KMS-11 (cell line): ENCODE data around the gene TEX22.

Experiments used
- H2AFZ ChIP-seq: fragments of 200-600 bp; sonication (generic); 2 replicates; pipeline ENCODE4 v1.6.1; 2016; ENCODE audit warnings: antibody characterized with exemption, mixed run types, low read depth
- H3K27ac ChIP-seq: fragments of 200-600 bp; sonication (generic); 2 replicates; pipeline ENCODE4 v1.6.1; 2016; ENCODE audit warnings: mild to moderate bottlenecking, mixed run types
- H3K27me3 ChIP-seq: fragments of 200-600 bp; sonication (generic); 2 replicates; pipeline ENCODE4 v1.6.1; 2017; ENCODE audit warnings: mild to moderate bottlenecking, low read depth, mixed run types, moderate library complexity; ENCODE audit not compliant: insufficient read depth
- H3K36me3 ChIP-seq: fragments of 200-600 bp; sonication (generic); 2 replicates; pipeline ENCODE4 v1.6.1; 2017; ENCODE audit warnings: mild to moderate bottlenecking, mixed run types; ENCODE audit not compliant: insufficient read depth
- H3K4me1 ChIP-seq: fragments of 200-600 bp; sonication (generic); 2 replicates; pipeline ENCODE4 v1.6.1; 2016; ENCODE audit warnings: mild to moderate bottlenecking, low read depth, mixed run types; ENCODE audit not compliant: poor library complexity, severe bottlenecking
- H3K4me2 ChIP-seq: fragments of 200-600 bp; sonication (generic); 2 replicates; pipeline ENCODE4 v1.7.0; 2016; ENCODE audit warnings: mild to moderate bottlenecking, mixed run types
- H3K4me3 ChIP-seq: fragments of 200-600 bp; sonication (generic); IDR thresholded peaks from 2 replicates; pipeline ENCODE4 v1.6.1; 2017; ENCODE audit warnings: low read depth, low read length, mixed read lengths; ENCODE audit not compliant: insufficient read depth
- H3K79me2 ChIP-seq: fragments of 200-600 bp; sonication (generic); 2 replicates; pipeline ENCODE4 v1.6.1; 2016; ENCODE audit warnings: low read depth, mixed run types; ENCODE audit not compliant: insufficient read depth
- H3K9ac ChIP-seq: fragments of 200-600 bp; sonication (generic); 2 replicates; pipeline ENCODE4 v1.6.1; 2016; ENCODE audit warnings: mild to moderate bottlenecking, mixed run types
- H4K20me1 ChIP-seq: fragments of 200-600 bp; sonication (generic); 2 replicates; pipeline ENCODE4 v1.6.1; 2016; ENCODE audit warnings: mild to moderate bottlenecking, mixed run types; ENCODE audit not compliant: insufficient read depth
- TF ChIP-seq, protein P1 (sequence below): fragments of 200-600 bp; sonication (generic); conservative IDR thresholded peaks from 2 replicates; pipeline ENCODE4 v1.6.1; 2017; ENCODE audit warnings: low read depth, mild to moderate bottlenecking, antibody characterized with exemption, low read length, moderate library complexity, mixed read lengths

TEX22 gene

DNA sequence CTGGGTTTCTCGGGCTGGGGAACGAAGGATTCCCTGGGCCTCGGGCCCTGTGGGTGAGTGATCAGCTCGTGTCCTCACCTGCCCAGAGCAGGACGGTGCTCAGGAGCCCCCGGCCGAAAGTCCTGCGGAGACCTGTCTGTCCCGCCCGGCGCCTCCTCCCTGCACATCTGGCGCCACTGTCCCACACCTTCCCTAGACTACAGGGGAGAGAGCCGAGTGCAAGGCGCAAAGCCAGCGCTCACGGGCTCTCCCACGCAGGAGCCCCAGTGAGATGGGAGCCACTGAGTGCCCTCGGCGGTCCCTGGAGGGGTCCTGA is 13.1 kb upstream of the TEX22 start:
- no peaks in the 10 kb centered on the region for H3K4me1 ChIP-seq
- no peaks in the 10 kb centered on the region for H3K27me3 ChIP-seq
- no peak overlapping the region for H3K4me3 ChIP-seq
- no peak overlapping the region for H2AFZ ChIP-seq
- no peaks in the 10 kb centered on the region for H3K36me3 ChIP-seq
- H4K20me1 ChIP-seq = no peaks in the 10 kb centered on the region
- H3K9ac ChIP-seq = no peak overlapping the region
- no peaks in the 10 kb centered on the region for H3K79me2 ChIP-seq
- no peak overlapping the region for H3K4me2 ChIP-seq
- TF ChIP-seq, protein P1, sequence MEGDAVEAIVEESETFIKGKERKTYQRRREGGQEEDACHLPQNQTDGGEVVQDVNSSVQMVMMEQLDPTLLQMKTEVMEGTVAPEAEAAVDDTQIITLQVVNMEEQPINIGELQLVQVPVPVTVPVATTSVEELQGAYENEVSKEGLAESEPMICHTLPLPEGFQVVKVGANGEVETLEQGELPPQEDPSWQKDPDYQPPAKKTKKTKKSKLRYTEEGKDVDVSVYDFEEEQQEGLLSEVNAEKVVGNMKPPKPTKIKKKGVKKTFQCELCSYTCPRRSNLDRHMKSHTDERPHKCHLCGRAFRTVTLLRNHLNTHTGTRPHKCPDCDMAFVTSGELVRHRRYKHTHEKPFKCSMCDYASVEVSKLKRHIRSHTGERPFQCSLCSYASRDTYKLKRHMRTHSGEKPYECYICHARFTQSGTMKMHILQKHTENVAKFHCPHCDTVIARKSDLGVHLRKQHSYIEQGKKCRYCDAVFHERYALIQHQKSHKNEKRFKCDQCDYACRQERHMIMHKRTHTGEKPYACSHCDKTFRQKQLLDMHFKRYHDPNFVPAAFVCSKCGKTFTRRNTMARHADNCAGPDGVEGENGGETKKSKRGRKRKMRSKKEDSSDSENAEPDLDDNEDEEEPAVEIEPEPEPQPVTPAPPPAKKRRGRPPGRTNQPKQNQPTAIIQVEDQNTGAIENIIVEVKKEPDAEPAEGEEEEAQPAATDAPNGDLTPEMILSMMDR = no peak
- no peak overlapping the region for H3K27ac ChIP-seq

DNA sequence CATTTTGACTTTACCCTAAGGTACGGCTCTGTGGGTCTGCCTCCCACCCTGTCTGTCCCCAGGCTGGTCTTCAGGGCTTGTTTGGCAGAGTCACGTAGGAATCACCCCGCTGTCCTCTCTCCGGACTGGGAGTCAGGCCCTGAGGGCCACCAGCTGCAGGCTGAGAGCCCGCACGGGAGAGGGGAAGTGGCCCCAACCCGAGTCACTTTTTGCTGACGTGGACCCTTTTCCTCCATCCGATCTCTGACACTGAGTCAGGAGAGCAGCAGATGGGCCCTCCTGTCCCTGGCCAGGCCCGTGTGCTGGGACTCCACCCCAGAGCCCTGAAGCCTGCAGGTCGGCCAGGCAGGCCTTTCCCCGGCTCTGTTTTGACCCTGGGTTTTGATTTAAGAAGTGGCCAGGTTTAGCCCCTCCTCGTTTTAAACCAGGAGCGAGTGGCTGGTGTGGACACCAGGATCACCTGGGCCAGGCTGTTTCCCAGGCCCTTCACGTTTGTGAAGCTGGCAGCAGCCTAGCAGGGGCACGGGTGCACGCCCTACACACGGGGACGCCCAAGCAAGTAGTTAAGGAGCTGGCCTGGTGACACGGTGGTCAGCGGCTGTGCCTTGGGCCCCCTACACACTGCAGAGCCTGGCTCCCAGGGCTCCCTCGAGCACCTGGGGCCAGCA is 12.5 kb upstream of the TEX22 start:
- H3K27ac ChIP-seq = no peak overlapping the region
- H3K4me2 ChIP-seq = no peak overlapping the region

DNA sequence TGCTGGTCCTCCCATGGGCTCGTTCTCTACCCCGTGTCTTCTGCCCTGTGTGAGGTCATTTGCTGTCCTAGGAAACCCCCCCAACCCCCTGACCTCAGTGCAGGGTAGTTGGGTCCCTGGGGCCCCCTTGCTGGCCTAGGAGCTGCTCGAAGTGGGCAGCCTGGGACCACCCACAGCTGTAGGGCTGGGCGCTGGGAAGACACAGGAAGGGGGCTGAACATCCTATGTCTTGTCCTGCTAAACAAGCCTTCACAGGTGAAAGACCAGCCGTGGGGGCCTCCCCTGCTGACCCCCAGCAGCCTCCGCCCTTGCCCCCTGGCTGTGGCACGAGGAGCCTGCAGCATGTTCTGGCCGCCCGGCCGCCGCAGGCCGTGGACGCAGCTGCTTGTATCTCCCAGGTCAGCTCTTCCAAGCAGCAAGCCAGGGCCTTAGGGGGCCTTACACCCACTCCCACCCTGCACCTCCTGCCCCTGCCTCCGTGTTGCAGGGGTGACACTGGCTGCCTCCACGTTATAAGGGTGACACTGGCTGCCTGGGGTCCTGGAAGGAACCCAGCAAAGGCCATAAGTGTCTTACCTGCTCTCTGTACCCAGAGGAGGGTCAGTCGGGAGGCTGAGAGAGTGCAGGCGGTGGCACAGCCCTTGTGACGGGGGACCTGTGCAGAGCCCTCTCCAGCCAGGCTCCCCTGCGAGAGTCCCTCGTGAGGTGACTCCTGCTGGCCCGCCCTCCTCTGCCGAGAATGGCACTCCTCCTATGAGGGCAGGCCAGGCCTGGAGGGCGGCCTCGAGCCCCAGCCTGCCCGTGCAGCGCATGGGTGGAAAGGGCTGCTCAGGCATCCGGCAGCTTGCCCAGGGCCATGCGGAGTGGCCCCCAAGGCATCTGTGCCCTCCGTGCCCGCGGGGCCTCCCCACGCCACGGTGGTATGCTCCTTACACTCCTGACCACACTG is 11.5 kb upstream of the TEX22 start:
- no peaks in the 10 kb centered on the region for H3K79me2 ChIP-seq
- H3K27me3 ChIP-seq = no peaks in the 10 kb centered on the region
- H2AFZ ChIP-seq = no peak overlapping the region
- H3K4me1 ChIP-seq = no peaks in the 10 kb centered on the region
- no peaks in the 10 kb centered on the region for H4K20me1 ChIP-seq
- no peak overlapping the region for H3K4me3 ChIP-seq
- H3K9ac ChIP-seq = no peak overlapping the region
- no peaks in the 10 kb centered on the region for H3K36me3 ChIP-seq
- TF ChIP-seq, protein P1 = no peak
- no peak overlapping the region for H3K27ac ChIP-seq
- no peak overlapping the region for H3K4me2 ChIP-seq

More for the DNA sequence above, 12.5 kb upstream of the TEX22 start:
- H3K79me2 ChIP-seq = no peaks in the 10 kb centered on the region
- no peak overlapping the region for H3K9ac ChIP-seq
- H3K36me3 ChIP-seq = no peaks in the 10 kb centered on the region
- no peak overlapping the region for H3K4me3 ChIP-seq
- TF ChIP-seq, protein P1 = no peak
- no peaks in the 10 kb centered on the region for H3K4me1 ChIP-seq
- no peaks in the 10 kb centered on the region for H3K27me3 ChIP-seq
- H2AFZ ChIP-seq = no peak overlapping the region
- H4K20me1 ChIP-seq = no peaks in the 10 kb centered on the region

DNA sequence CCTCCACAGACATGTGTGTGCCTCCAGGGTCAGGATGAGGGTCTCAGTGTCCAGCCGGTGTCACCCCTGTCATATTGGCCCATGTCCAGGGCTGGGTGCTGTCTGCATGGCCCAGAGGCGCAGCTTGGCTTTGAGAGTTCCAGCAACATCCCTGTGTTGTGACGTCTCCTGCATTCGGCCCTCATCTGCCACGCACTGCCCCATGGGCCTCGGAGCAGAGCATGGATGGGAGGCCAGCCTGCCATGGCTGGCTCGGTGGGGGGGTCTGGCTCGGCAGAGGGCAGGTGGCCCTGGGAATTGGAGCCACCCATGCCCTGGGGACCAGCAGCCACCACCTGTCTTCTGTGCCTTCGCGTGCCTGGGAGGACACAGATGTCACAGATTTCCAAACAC is 10.8 kb upstream of the TEX22 start:
- Histone ChIP-seq H4K20me1 (no peaks in the 10 kb centered on the region), H3K36me3 (no peaks in the 10 kb centered on the region), H2AFZ (no peak overlapping the region), H3K27ac (no peak overlapping the region), H3K27me3 (no peaks in the 10 kb centered on the region), H3K79me2 (no peaks in the 10 kb centered on the region), H3K4me3 (no peak overlapping the region), H3K4me1 (no peaks in the 10 kb centered on the region), H3K9ac (no peak overlapping the region), H3K4me2 (no peak overlapping the region)
- TF ChIP-seq, protein P1 = no peak
